NK-92 (cell line): ENCODE measurements around the gene KRT81.
"Not testable (repeated sequence)": the region's sequence is repeated elsewhere in the genome, so short reads cannot be mapped to it uniquely, and the experiment has no call there.

Experiments
- DNase-seq: peaks from one replicate; lab custom pipeline; 2025; ENCODE audit not compliant: unreplicated experiment; lab: John Stamatoyannopoulos, UW

The KRT81 gene

DNA sequence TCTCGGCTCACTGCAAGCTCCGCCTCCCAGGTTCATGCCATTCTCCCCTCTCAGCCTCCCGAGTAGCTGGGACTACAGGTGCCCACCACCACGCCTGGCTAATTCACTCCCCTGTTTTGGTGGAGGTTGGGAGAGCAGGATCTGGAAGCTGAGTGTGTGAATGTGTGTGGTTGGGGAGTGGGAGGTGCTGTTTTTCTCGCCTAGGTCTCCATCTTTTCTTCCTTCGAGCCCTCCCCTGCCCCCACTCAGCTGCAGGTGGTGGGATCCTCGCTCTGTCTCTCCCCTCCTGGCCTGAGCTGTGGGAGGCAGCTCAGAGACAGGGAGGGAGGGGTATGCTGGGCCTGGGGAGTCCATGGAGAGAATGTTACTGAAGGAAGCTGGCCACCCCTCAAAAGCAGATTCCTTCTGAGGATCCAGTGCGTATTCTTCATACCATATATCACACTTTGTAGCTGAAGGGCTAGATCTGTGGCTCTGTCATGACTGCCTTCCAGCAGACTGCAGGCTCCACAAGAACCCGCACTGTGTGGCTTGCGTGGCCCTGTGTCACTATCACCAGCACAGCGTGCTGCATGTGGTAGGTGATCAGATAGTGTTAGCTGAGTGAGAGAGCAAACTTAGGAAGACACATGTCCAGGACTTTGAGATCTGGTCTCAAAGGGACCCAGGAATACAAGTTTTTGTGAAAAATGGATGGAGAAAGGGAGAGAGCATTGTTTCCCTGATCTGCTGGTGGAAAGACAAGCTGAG lies 27.1 kb upstream of the KRT81 start:
- no peak for DNase-seq

GRCh38 chr12:52317468-52318052 lies 26.2 kb upstream of the KRT81 start:
- DNase-seq: no peak

GRCh38 chr12:52316701-52317100 lies 25.4 kb upstream of the KRT81 start:
- no peak for DNase-seq

- no peak for DNase-seq
These were observed 25.0 kb upstream of the KRT81 start for GRCh38 chr12:52316290-52316689.

- not testable (repeated sequence) for DNase-seq
These were observed 24.4 kb upstream of the KRT81 start for GRCh38 chr12:52315721-52316120.

DNA sequence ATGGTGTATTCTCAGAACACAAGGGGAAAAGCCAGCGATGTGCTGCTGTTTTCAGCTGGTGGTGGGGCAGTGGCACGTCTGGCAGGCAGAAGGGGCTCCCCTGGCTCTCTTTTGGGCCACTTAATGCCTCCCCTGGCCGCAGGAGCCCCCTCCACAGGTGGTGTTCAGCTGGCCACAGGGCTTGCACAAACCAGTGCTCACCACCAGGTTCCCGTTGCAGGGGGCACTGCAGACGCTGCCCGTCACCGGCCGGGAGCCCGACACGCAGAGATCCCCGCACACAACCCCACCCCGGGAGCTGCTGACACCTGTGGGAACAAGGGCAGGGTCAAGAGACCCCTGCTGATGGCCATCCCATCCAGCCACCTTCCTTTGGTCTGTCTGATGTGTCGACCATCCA lies 23.2 kb upstream of the KRT81 start:
- DNase-seq: no peak

- no peak for DNase-seq
These were observed 22.6 kb upstream of the KRT81 start for GRCh38 chr12:52313926-52314325.

DNA sequence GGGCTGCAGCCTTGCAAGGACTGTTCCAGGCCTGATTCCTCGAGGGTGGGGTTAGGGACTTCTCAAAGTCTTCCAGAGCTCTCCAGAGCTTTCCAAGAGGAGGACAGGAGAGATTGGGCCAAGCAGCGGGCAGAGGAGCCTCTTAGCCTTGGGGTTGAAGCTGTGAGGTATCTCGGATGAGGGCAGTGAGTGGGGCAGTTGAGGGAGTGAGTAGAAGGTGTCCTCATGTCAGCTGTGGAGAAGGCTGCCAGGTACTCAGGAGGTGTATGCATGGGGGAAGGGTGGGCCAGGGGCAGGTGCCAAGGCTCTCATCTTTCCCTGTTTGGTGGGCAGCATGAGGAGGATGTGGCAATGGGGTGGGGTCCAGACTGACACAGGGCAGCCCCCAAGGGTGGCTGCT lies 22.1 kb upstream of the KRT81 start:
- no peak for DNase-seq

GRCh38 chr12:52312086-52312485 lies 20.8 kb upstream of the KRT81 start:
- no peak for DNase-seq

DNA sequence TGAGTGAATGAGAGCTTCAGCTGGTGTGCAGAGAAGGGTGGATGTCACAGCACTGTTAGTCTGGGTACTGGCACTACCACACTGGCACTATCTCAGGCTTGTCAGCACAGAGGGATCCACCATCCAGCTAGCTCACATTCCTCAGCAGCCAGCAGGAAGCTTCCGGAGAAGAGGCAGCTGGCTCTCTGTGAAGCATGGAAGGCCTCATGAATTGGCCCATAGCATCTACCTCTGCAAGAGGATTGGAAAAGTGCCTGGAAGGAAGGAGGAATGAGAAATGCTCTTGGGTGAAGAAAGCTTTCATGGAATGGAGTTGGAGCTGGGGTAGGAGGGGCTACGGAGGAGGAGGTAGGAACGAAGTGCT lies 19.9 kb upstream of the KRT81 start:
- no peak for DNase-seq

DNA sequence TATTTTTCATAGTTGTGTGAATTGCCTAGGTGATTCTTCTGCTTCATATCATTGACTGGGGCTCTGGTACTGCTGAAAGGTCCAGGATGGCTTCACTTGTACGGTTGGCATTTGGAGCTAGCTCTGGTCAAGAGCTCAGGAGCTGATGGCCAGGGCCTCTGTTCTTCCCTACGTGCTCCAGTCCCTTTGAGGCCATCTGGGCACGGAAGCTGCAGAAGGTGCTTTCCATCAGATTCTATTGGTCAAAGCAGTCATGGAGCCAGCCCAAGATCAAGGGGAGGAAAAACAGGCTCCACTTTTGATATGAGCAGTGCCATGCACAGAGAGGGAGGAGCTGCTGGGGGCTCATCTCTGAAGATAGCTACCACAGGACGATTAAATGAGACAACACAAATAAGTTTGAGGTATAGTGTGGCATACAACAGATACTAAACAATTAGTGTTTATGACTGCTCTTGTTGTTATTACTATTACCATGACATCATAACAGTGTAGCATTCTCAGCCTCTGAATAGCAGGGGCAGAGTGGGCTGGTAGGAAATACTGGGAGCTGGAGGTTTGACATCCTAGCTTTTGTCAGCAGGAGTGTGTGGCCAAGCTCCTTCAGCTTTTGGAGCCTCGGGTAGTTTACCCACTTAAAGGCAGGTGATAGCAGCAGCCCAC lies 19.4 kb upstream of the KRT81 start:
- no peak for DNase-seq

DNA sequence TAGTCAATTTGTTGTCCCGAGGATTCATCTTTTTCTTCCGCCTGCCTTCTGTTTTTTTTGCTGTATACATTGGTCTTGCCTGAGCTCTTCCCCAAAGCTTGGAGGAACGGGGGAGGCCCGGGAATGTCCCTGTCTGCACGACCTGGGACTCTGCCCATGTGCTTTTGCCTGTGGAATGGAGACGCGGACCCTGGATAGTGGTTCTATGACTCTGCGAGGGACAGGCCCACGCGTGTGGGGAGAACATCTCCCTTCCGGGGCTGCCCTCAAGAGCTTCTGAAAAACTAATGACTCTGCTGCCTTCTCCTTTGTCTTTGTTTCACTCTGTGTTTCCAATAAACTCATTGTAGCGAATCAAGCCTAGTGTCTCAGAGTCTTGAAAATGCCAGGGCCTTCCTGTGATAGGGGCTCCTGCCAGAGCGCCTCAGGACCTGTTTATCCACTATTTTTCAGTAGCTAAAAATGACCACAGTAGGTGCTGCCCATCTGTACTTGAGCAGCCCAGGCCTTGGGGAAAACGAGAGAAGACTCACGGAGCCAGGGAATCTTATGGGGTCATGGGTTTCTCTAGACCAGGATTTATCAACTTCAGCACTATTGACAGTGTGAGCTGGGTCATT lies 17.6 kb upstream of the KRT81 start:
- no peak for DNase-seq

DNA sequence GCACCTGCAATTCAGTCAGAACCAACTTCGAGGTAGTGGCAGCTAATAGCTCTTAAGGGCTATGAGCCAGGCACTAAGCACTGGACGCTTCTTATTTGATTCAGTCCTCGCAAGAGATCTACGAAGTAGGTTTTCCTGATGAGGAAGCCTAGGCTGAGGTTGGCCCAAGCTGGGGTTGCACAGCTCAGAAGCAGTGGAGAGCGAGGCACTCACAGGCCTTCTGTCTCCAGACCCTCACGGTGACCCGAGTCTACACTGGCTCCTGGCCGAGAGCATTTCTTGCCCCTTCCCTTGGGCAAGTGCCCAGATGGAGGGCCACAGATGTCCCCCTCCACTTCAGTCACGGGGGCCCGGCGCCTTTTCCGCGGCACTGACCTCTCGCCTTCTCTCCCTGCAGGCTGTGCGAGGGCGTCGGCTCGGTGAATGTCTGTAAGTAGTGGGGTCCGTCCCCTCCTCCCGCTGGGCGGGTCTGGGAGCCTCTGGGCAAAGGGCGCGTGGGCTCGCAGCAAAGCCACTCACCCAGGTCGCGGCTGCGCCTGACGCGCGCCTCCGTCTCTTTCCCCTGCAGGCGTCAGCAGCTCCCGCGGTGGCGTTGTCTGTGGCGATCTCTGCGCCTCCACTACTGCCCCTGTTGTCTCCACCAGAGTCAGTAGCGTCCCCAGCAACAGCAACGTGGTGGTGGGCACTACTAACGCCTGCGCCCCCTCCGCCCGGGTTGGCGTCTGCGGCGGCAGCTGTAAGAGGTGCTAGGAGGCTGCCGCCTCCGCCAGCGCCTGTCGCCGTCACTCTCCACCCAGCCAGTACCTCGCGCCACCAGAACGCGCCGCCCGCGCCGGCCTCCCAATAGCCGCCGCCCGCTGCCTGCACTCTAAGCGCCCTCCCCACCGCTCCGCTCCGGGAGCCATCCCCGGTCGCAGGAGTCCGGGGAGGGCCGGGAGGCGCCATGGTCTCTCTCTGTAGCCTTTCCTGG lies 16.8 kb upstream of the KRT81 start:
- no peak for DNase-seq

- no peak for DNase-seq
These were observed 15.4 kb upstream of the KRT81 start for GRCh38 chr12:52306731-52307130.

DNA sequence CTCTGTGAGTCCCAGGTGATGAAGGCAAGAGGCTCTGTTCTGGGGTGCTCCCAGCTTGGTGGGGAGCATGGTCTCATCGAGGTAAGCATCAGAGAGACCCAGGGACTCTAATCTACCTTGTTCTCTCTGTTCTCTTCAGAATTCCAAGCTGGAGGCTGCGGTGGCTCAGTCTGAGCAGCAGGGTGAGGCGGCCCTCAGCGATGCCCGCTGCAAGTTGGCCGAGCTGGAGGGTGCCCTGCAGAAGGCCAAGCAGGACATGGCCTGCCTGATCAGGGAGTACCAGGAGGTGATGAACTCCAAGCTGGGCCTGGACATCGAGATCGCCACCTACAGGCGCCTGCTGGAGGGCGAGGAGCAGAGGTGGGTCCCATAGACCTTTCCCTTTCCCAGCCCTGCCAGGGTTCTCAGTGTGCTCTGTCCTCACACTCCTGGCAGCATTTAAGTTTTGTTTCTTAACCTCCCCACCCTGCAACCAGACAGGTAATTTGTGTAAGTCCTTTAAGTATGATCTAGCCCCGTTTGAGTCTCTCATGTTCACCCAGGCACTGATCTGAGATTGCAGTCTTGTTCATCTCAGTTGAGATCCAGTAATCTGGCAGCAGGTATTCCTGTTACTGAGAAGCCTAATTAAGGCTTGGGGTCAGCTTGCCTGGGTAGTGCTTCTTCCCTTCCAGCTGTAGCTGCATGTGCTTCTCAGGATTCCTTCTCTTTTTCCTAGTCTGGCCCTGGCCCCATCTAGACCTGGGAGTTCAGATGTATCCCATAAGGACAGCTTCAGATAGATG lies 14.8 kb upstream of the KRT81 start:
- no peak for DNase-seq

GRCh38 chr12:52304941-52305411 lies 13.6 kb upstream of the KRT81 start:
- DNase-seq: not testable (repeated sequence)

- not testable (repeated sequence) for DNase-seq
These were observed 11.0 kb upstream of the KRT81 start for GRCh38 chr12:52302242-52302914.

DNA sequence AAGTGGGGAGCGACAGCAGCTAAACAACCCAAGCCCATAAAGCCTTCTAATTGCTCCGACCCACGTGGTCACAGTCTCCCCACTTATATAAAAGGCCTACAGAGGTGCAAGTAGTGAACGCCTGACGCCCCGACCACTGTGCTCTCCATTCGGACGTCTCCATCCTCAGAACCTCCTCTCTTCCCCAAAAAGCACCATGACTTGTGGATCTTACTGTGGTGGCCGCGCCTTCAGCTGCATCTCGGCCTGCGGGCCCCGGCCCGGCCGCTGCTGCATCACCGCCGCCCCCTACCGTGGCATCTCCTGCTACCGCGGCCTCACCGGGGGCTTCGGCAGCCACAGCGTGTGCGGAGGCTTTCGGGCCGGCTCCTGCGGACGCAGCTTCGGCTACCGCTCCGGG lies 10.4 kb upstream of the KRT81 start:
- DNase-seq: not testable (repeated sequence)
